GM10248 (cell line): Measurements from ENCODE around the gene NINJ1.

ENCODE experiments used
- CTCF ChIA-PET: fragments of 300-600 bp; sonication (Branson Sonifier 250); formaldehyde crosslinking; extraction: SDS; loops from one replicate; lab custom pipeline; 2021; ENCODE audit warnings: antibody characterized with exemption; lab: Yijun Ruan, JAX
- POLR2A ChIA-PET: fragments of 350-650 bp; sonication (Branson Sonifier 250); formaldehyde crosslinking; extraction: SDS; loops from one replicate; lab custom pipeline; 2020; ENCODE audit warnings: antibody characterized with exemption; lab: Yijun Ruan, JAX
- DNase-seq: peaks from one replicate; pipeline ENCODE4 v3.0.0; 2012; ENCODE audit errors: extremely low spot score
- CTCF ChIP-seq: IDR thresholded peaks from 2 replicates; pipeline ENCODE4 v1.5.1; 2012; ENCODE audit warnings: mild to moderate bottlenecking, low read depth; ENCODE audit errors: extremely low read depth, missing control alignments, control extremely low read depth

Gene NINJ1

GRCh38 chr9:93171261-93171990, 37.4 kb upstream of the NINJ1 start:
- no peak for TF ChIP-seq CTCF
- POLR2A ChIA-PET: no interaction called here
- no peak for DNase-seq
- CTCF ChIA-PET: no interaction called here

- no peak for TF ChIP-seq CTCF
- no peak for DNase-seq
- ChIA-PET POLR2A (no interaction called here), CTCF (no interaction called here)
These were observed 36.5 kb upstream of the NINJ1 start for GRCh38 chr9:93170571-93170970.

DNA sequence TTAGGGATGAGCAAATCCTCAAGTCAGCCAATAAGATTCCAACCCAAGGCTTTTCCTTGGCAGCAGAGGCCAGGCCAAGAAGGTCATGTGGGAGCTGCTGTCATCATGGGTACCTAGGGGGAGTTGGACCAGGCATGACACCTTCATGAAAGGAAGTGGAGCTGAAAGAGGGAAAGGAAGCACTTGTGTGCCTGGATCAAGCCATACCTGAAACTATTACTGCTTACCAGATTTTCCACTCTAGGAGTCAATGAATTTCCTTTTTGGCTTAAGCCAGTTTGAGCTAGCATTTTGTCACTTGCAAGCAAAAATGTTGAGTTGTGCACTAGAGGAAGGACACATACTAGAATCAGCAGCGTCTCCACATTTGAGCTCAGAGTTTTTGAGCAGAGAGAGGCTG, 35.4 kb upstream of the NINJ1 start:
- POLR2A ChIA-PET: no interaction called here
- CTCF ChIA-PET: interaction anchor here (1.0 to 1.5 kb wide), 3 partner anchors 17 to 397 kb away, joined by 3 read pairs; no protein-coding TSS in a partner anchor
- TF ChIP-seq CTCF: no peak
- no peak for DNase-seq

- ChIA-PET CTCF (interaction anchor here (1.3 to 1.5 kb wide), 2 partner anchors 18 to 398 kb away, joined by 3 read pairs; no protein-coding TSS in a partner anchor), POLR2A (no interaction called here)
- no peak for DNase-seq
- TF ChIP-seq CTCF: no peak
These were observed 34.5 kb upstream of the NINJ1 start for GRCh38 chr9:93168581-93168980.

GRCh38 chr9:93167838-93168237, 33.8 kb upstream of the NINJ1 start:
- TF ChIP-seq CTCF: no peak
- POLR2A ChIA-PET: no interaction called here
- CTCF ChIA-PET: interaction anchor here (0.7 kb wide), 1 partner anchor 25 kb away, joined by 3 read pairs; no protein-coding TSS in a partner anchor

GRCh38 chr9:93167185-93167584, 33.1 kb upstream of the NINJ1 start:
- DNase-seq: no peak
- CTCF ChIA-PET: no interaction called here
- no peak for TF ChIP-seq CTCF
- POLR2A ChIA-PET: no interaction called here

More at GRCh38 chr9:93167838-93168237, 33.8 kb upstream of the NINJ1 start:
- DNase-seq: no peak
